HG03354 (cell line): ENCODE measurements around the gene SNX6.
"Not testable (repeated sequence)": the region's sequence is repeated elsewhere in the genome, so short reads cannot be mapped to it uniquely, and the experiment has no call there.

Experiments used
- ATAC-seq: cut with Tn5 transposase; IDR thresholded peaks from one replicate; pipeline ENCODE4 v1.9.1; 2021; ENCODE audit warnings: mild to moderate bottlenecking; ENCODE audit not compliant: unreplicated experiment, poor library complexity, severe bottlenecking

SNX6 gene

GRCh38 chr14:34537677-34538009 is 92.3 kb downstream of the SNX6 start:
- ATAC-seq: no peak

DNA sequence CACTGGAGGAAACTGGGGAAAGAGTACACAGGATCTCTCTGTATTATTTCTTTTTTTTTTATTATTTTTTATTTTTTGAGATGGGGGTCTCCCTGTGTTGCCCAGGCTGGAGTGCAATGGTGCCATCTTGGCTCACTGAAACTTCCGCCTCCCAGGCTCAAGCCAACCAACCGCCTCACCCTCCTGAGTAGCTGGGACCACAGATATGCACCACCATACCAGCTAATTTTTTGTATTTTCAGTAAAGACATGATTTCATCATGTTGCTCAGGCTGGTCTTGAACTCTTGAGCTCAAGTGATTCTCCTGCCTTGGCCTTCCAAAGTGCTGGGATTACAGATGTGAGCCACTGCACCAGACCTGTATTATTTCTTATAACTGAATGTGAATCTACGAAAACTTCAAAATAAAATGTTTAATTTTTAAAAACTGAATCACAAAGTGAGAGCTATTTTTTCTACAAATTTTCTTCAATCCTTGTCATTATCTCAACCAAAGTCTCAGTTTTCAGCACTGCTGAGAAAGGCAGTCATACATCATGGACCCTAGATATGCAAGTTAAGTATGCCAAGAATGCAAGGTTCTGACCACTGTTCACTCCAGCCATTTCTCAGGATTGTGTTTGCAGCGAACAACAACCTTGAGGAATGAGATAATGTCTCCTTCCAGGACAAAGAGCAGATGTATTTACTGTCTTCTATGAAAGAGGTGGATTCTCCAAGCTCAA is 92.8 kb downstream of the SNX6 start:
- ATAC-seq: no peak

DNA sequence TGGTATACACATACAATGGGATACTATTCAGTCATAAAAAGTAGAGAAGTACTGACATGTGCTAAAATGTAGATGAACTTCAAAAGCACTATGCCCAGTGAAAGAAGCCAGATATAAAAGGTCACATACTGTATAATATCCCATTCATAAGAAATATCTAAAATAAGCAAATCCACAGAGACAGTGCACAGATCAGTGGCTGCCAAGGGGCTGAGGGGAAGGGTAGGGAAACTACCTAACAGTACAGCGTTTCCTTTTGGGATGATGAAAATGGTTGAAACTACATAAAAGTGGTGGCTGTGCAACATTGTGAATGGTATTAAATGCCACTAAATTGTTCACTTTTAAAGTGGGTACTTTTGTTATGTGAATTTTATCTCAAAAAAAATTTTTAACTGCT is 102.4 kb downstream of the SNX6 start:
- ATAC-seq: no peak

DNA sequence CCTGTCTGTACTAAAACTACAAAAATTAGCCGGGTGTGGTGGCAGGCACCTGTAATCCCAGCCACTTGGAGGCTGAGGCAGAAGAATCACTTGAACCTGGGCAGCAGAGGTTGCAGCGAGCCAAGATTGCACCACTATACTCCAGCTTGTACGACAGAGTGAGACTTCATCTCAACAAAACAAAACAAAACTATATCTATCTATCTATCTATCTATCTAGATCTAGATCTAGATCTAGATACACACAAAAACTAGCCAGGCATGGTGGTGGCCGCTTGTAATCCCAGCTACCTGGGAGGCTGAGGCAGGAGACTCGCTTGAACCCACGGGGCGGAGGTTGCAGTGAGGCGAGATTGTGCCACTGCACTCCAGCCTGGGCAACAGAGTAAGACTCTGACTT is 105.7 kb downstream of the SNX6 start:
- ATAC-seq: not testable (repeated sequence)

DNA sequence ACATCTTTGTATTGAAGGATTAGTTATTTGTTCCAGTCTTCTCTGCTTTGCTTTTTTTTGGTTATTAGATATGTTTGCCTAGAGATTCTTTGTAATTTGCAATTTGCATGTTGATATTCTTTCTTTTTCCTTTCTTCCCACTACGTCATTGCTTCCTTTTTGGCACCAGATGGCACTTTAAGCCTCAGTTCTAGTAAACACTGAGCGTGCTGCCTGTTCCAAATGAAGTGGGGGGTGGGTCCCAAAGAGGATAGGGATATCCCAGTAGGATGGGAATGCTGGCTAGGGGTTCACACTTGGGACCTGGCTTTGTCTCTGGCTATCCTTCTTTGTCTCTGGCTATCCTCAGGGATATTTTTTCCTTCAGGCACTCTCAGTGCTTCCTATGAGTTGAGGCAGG is 107.5 kb downstream of the SNX6 start:
- no peak for ATAC-seq

DNA sequence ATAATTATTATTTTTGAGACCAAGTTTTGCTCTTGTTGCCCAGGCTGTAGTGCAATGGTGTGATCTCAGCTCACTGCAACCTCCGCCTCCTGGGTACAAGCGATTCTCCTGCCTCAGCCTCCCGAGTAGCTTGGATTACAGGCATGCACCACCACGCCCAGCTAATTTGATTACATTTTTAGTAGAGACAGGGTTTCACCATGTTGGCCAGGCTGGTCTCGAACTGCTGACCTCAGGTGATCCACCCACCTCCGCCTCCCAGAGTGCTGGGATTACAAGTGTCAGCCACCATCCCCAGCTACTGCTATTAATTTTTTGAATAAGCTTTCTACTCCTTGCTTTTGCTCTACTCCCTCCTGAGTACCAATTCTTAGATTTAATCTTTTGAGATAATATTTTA is 108.9 kb downstream of the SNX6 start:
- not testable (repeated sequence) for ATAC-seq

DNA sequence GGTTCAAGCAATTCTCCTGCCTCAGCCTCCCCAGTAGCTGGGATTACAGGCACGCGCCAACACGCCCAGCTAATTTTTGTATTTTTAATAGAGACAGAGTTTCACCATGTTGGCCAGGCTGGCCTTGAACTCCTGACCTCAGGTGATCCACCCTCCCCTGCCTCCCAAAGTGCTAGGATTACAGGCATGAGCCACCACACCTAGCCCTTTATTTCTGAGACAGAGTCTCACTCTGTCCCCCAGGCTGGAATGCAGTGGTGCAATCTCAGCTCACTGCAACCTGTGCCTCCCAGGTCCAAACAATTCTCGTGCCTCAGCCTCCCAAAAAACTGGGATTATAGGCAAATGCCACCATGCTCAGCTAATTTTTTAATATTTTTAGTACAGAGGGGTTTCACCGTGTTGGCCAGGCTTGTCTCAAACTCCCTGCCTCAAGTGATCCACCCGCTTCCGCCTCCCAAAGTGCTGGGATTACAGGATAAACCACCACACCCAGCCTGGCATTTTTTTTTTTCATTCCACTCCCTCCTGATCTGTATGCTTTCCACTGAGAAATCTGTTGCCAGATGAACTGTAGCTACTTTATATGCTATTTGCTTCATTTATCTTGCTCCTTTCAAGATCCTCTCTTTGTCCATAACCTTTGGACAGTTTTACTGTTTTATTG is 109.5 kb downstream of the SNX6 start:
- not testable (repeated sequence) for ATAC-seq
